Muscle layer of colon (tissue), 2 donors: ENCODE data around the gene ITGB4.

Experiments used
- H3K27ac ChIP-seq: one replicate; pipeline ENCODE4 v1.7.0; 2013; ENCODE audit warnings: low read depth, mild to moderate bottlenecking, low read length, moderate library complexity
- H3K27me3 ChIP-seq, 2 donors: one replicate each; pipeline ENCODE4 v1.7.0; 2013; ENCODE audit warnings: low read length in 2 of 2, mild to moderate bottlenecking in 2 of 2; ENCODE audit not compliant: insufficient read depth in 2 of 2, control insufficient read depth in 1 of 2
- H3K36me3 ChIP-seq: one replicate; pipeline ENCODE4 v1.7.0; 2013; ENCODE audit warnings: mild to moderate bottlenecking, low read length; ENCODE audit not compliant: insufficient read depth
- H3K4me1 ChIP-seq: one replicate; pipeline ENCODE4 v1.7.0; 2013; ENCODE audit warnings: mild to moderate bottlenecking, low read length; ENCODE audit not compliant: insufficient read depth
- H3K4me3 ChIP-seq, 2 donors: one replicate each; pipeline ENCODE4 v1.7.0; 2013; ENCODE audit warnings: low read length in 2 of 2, low read depth in 1 of 2, mild to moderate bottlenecking in 1 of 2, moderate library complexity in 1 of 2
- H3K9ac ChIP-seq: one replicate; pipeline ENCODE4 v1.7.0; 2013; ENCODE audit warnings: low read length
- H3K9me3 ChIP-seq: one replicate; pipeline ENCODE4 v1.7.0; 2013; ENCODE audit warnings: mild to moderate bottlenecking, low read length
- donor health status: abdominal sarcoma.
- donor health status: Adenocarcinoma of cecum.

Gene ITGB4

DNA sequence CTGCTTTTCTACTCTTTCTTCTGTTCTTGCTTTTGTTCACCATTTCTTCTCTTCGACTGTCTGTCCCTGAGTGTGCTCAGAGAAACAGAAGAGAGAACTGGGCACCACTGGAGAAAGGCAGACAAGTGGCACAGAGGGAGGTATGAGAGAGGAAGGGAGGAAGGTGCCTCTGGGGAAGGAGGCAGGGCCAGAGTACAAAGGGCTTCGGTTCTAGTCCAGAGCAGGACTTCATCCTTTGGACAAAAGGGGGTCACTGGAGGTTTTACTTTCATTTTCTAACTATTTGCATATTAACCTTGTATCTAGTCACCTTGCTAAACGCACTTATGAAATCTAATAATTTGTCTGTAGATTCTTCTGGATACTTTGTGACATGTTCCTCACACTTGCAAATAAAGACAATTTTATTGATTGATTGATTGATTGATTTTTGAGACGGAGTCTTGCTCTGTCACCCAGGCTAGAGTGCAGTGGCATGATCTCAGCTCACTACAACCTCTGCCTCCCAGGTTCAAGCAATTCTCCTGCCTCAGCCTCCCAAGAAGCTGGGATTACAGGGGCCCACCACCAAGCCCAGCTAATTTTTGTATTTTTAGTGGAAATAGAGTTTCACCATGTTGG, 13.5 kb downstream of the ITGB4 start:
- H3K9ac ChIP-seq = no peak overlapping the region
- H3K27ac ChIP-seq = no peak overlapping the region
- no peaks in the 10 kb centered on the region for H3K4me1 ChIP-seq
- H3K4me3 ChIP-seq = no peak overlapping the region
- no peaks in the 10 kb centered on the region for H3K9me3 ChIP-seq
- no peaks in the 10 kb centered on the region for H3K36me3 ChIP-seq
- H3K27me3 ChIP-seq = no peaks in the 10 kb centered on the region

DNA sequence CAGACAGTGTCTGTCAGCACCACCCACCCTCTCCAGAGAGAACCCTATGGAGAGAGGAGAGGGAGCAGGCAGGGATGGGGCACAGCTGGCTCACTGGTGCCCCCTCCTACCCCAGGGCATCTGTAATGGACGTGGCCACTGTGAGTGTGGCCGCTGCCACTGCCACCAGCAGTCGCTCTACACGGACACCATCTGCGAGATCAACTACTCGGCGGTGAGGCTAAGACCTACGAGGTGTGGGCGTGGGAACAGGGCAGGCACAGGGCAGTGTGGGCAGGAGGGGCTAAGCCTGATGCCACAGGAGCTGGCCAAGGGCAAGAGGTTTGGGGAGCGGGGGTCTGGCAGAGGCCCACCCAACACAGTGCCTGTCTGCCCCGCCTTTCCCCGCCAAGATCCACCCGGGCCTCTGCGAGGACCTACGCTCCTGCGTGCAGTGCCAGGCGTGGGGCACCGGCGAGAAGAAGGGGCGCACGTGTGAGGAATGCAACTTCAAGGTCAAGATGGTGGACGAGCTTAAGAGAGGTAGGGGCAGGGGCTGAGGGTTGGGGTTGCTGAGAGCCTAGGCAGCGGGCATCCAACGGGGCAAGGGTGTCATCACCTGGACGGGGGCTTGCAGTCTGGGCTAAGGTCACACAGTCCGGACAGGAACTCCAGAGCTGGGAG, 15.0 kb downstream of the ITGB4 start:
- Histone ChIP-seq H3K9me3 (no peaks in the 10 kb centered on the region), H3K27ac (no peak overlapping the region), H3K36me3 (no peaks in the 10 kb centered on the region), H3K27me3 (no peaks in the 10 kb centered on the region), H3K9ac (no peak overlapping the region), H3K4me3 (no peak overlapping the region), H3K4me1 (no peaks in the 10 kb centered on the region)

DNA sequence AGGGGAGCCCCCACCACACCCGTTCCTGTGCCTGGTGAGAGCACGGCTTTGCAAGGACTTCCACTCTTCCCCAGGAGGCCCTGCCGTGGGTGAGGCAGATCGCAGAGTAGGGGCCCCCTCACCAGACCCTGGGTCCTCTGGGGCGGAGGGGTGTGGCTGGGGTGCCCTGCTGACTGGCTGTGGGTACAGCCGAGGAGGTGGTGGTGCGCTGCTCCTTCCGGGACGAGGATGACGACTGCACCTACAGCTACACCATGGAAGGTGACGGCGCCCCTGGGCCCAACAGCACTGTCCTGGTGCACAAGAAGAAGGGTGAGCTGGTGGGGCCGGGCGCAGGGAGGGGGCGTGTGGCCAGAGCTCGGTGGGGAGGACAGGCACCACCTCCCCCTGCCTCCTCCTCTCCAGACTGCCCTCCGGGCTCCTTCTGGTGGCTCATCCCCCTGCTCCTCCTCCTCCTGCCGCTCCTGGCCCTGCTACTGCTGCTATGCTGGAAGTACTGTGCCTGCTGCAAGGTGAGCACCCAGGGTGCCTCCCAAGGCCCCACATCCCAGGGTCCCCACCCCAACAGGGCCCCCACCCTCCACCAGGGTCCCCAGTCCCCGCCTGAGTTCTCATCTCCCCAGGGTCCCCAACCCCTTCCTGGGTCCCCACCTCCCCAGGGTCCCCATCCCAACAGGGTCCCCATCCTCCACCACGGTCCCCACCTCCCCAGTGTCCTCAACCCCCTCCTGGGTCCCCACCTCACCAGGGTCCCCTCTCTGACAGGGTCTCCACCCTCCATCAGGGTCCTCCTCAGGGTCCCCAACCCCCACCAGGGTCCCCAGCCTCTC, 16.1 kb downstream of the ITGB4 start:
- no peak overlapping the region for H3K4me3 ChIP-seq
- H3K9ac ChIP-seq = no peak overlapping the region
- H3K4me1 ChIP-seq = no peaks in the 10 kb centered on the region
- no peaks in the 10 kb centered on the region for H3K9me3 ChIP-seq
- H3K27me3 ChIP-seq = no peaks in the 10 kb centered on the region
- H3K27ac ChIP-seq = no peak overlapping the region
- no peaks in the 10 kb centered on the region for H3K36me3 ChIP-seq

DNA sequence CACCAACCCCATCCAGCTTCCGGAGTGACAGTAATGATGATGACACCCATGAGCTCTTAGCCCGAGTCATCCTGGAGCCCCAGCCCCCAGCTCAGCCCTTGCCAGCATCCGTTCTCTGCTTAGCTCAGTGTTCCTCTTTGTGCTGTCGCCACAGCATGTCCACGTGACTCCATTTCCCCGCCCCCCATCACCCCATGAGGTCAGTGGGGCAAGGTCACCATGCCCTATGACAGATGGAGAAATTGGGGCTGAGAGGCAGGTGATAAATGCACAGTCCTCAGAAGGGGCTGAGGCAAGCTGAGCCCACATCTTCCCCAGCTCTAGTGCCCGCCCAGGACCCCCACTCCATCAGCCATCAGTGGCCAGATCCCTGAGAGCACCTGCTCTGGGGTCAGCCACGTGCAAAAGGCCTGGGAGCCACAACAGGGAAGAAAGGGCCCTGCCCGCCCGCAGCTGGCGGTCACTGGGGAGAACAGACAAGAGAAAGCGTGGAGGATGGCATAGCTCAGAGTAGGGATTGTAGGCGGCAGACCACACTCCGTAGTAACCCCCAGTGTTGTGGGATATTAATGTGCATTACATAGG, 17.1 kb downstream of the ITGB4 start:
- no peaks in the 10 kb centered on the region for H3K4me1 ChIP-seq
- no peaks in the 10 kb centered on the region for H3K27me3 ChIP-seq
- H3K4me3 ChIP-seq = no peak overlapping the region
- H3K36me3 ChIP-seq = no peaks in the 10 kb centered on the region
- H3K9ac ChIP-seq = no peak overlapping the region
- no peak overlapping the region for H3K27ac ChIP-seq
- no peaks in the 10 kb centered on the region for H3K9me3 ChIP-seq

DNA sequence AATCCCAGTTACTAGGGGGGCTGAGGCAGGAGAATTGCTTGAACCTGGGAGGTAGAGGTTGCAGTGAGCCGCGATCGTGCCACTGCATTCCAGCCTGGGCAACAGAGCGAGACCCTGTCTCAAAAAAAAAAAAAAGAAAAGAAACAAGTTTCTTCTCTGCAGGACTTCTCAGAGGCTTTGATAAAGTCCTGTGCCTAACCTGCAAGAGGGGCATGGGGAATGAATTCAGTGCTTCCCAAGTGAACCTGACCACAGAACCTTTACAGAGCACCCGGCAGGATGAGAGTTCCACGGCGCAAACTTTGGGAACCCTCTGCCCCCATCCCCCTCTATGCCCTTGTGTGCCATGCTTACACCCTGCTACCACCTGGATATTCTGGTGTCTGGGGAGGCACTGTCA, 17.9 kb downstream of the ITGB4 start:
- Histone ChIP-seq H3K9me3 (no peaks in the 10 kb centered on the region), H3K27me3 (no peaks in the 10 kb centered on the region), H3K27ac (no peak overlapping the region), H3K4me3 (no peak overlapping the region), H3K4me1 (no peaks in the 10 kb centered on the region), H3K36me3 (no peaks in the 10 kb centered on the region), H3K9ac (no peak overlapping the region)

DNA sequence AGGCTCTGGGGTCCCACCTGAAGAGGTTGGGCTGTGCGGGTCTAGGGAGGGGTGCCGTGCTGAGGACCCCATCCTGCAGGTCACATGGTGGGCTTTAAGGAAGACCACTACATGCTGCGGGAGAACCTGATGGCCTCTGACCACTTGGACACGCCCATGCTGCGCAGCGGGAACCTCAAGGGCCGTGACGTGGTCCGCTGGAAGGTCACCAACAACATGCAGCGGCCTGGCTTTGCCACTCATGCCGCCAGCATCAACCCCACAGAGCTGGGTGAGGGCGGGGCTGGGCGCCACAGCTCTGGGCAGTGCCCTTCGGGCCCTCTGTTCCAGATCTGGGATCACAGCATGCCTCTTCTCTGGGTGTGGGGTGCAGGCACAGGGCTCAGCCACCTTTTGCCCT, 18.5 kb downstream of the ITGB4 start:
- Histone ChIP-seq H3K36me3 (no peaks in the 10 kb centered on the region), H3K4me3 (no peak overlapping the region), H3K9ac (no peak overlapping the region), H3K27ac (no peak overlapping the region), H3K4me1 (no peaks in the 10 kb centered on the region), H3K9me3 (no peaks in the 10 kb centered on the region), H3K27me3 (no peaks in the 10 kb centered on the region)

DNA sequence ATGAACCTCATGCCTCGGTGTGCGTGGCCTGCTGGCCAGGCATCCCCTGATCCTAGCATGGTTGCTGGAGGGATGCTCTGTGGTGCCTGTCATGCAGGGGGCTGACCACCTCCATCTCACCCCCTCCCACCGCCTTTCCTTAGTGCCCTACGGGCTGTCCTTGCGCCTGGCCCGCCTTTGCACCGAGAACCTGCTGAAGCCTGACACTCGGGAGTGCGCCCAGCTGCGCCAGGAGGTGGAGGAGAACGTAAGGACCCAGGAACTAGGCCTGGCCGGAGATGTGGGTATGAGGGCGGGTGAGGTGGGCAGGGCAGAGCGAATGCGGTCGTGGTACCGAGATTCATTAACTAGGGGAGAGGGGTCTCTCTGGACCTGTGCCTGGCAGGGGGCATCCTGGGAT, 19.0 kb downstream of the ITGB4 start:
- no peaks in the 10 kb centered on the region for H3K4me1 ChIP-seq

DNA sequence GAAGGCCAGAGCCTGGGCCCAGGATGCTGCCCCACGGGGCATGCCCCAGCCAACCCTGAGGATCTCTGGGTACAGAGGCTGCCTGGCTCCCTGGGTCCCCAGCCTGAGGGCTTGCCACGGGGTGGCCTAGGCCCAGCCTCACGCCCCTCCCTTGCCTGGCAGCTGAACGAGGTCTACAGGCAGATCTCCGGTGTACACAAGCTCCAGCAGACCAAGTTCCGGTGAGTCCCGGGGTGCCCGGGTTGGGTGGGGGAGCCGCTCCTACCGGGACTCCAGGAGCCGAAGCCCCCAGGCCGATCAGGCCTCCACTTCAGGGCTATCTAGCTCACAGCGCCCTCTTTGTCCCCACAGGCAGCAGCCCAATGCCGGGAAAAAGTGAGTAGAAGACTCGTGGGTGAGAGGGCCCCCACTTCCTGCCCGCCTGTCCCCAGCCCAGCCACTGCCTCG, 19.4 kb downstream of the ITGB4 start:
- Histone ChIP-seq H3K27ac (no peak overlapping the region), H3K4me3 (no peak overlapping the region), H3K9me3 (no peaks in the 10 kb centered on the region), H3K4me1 (no peaks in the 10 kb centered on the region), H3K27me3 (no peaks in the 10 kb centered on the region), H3K9ac (no peak overlapping the region), H3K36me3 (no peaks in the 10 kb centered on the region)

More for the DNA sequence above, 19.0 kb downstream of the ITGB4 start:
- H3K27ac ChIP-seq = no peak overlapping the region
- no peaks in the 10 kb centered on the region for H3K9me3 ChIP-seq
- no peaks in the 10 kb centered on the region for H3K27me3 ChIP-seq
- no peak overlapping the region for H3K9ac ChIP-seq
- H3K4me3 ChIP-seq = no peak overlapping the region
- no peaks in the 10 kb centered on the region for H3K36me3 ChIP-seq

DNA sequence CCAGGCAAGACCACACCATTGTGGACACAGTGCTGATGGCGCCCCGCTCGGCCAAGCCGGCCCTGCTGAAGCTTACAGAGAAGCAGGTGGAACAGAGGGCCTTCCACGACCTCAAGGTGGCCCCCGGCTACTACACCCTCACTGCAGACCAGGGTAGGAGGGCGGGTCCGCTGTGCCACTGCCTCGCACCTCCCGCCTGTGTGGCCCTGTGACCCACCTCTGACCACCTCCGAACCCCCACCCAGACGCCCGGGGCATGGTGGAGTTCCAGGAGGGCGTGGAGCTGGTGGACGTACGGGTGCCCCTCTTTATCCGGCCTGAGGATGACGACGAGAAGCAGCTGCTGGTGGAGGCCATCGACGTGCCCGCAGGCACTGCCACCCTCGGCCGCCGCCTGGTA, 21.1 kb downstream of the ITGB4 start:
- H3K27ac ChIP-seq = no peak overlapping the region
- H3K9ac ChIP-seq = no peak overlapping the region
- H3K4me3 ChIP-seq = no peak overlapping the region
- no peaks in the 10 kb centered on the region for H3K27me3 ChIP-seq
- H3K36me3 ChIP-seq = no peaks in the 10 kb centered on the region
- no peaks in the 10 kb centered on the region for H3K4me1 ChIP-seq
- no peaks in the 10 kb centered on the region for H3K9me3 ChIP-seq

DNA sequence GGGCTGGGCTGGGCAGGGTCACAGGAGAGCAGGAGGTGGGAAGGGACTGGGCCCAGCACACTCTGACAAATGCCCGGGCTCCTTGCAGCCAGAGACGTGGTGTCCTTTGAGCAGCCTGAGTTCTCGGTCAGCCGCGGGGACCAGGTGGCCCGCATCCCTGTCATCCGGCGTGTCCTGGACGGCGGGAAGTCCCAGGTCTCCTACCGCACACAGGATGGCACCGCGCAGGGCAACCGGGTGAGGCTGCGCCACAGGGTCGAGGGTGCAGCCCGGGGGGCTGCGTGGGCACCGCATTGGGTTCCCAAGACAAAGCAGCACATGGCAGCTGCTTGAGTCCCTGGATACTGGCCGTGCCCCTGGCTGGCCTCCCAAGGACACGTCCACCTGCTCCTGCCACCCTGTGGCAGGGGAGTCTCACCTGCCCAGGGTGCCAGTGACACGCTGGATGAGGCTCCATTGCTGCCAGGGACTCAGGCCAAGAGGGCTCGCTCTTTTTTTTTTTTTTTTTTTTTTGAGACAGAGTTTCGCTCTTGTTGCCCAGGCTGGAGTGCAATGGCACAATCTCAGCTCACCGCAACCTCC, 22.5 kb downstream of the ITGB4 start:
- peaks cover 5% of the 10 kb centered on the region for H3K4me1 ChIP-seq
- no peak overlapping the region for H3K27ac ChIP-seq
- H3K4me3 ChIP-seq = no peak overlapping the region
- no peaks in the 10 kb centered on the region for H3K36me3 ChIP-seq
- no peaks in the 10 kb centered on the region for H3K27me3 ChIP-seq
- H3K9me3 ChIP-seq = no peaks in the 10 kb centered on the region
- H3K9ac ChIP-seq = no peak overlapping the region

DNA sequence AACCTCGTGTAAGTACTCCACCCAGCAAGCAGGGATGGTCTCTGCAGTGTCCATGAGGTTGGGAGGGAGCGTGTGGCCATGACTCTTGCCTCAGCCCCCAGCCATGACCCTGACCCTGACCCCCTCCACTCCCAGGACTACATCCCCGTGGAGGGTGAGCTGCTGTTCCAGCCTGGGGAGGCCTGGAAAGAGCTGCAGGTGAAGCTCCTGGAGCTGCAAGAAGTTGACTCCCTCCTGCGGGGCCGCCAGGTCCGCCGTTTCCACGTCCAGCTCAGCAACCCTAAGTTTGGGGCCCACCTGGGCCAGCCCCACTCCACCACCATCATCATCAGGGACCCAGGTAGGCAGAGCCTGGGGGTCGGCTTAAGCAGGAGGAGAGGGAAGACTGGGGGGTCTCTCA, 27.4 kb downstream of the ITGB4 start:
- Histone ChIP-seq H3K9ac (no peak overlapping the region), H3K36me3 (no peaks in the 10 kb centered on the region), H3K4me1 (peaks cover 9% of the 10 kb centered on the region), H3K27me3 (no peaks in the 10 kb centered on the region), H3K4me3 (no peak overlapping the region), H3K27ac (no peak overlapping the region), H3K9me3 (no peaks in the 10 kb centered on the region)
